Measurements from ENCODE around the gene PPP4C. TPM values are rescaled to one million over a fixed set of nuclear protein-coding genes. Genes with fewer than 3 reads are reported as not detected.

The PPP4C gene
- total RNA-seq, 1 experiment from 2014 or later, result 163 TPM

DNA sequence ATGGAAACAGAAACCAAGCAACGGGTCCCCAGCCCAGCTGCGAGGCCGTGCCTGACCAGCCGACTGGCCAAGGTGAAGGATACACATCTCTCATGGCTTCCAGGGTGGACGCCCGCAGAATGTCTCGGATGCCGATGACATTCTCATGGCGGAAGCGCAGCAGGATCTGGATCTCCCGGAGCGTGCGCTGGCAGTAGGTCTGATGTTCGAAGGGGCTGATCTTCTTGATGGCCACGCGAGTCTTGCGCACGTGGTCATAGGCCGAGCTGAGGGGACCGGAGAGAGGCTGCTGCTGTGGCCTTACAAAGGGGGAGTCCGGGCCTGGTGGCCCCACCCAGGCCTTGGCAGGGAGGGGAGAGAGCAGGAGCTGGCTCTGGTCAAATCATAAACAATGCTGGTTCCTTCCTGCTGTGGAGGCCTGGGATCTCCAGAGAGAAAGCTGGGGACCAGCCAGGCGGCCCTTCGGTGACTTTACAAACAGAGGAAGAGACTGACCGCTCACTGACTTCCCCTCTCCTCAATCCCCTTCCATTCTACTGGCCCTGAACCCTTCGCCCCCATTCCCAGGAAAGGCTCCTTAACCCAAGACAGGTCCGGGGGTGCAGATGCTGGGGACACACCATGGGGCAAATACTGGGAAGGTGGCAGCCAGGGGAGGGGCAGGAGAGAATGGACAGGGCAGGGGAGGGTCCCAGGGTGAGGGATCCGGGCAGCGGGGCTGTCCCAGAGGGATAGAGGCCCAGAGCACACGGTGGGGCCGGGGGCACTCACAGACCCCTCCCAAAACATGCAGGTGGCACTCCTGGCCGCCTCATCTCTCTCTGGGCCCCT is 46.2 kb downstream of the PPP4C start:
- TF ChIP-seq, protein P1, sequence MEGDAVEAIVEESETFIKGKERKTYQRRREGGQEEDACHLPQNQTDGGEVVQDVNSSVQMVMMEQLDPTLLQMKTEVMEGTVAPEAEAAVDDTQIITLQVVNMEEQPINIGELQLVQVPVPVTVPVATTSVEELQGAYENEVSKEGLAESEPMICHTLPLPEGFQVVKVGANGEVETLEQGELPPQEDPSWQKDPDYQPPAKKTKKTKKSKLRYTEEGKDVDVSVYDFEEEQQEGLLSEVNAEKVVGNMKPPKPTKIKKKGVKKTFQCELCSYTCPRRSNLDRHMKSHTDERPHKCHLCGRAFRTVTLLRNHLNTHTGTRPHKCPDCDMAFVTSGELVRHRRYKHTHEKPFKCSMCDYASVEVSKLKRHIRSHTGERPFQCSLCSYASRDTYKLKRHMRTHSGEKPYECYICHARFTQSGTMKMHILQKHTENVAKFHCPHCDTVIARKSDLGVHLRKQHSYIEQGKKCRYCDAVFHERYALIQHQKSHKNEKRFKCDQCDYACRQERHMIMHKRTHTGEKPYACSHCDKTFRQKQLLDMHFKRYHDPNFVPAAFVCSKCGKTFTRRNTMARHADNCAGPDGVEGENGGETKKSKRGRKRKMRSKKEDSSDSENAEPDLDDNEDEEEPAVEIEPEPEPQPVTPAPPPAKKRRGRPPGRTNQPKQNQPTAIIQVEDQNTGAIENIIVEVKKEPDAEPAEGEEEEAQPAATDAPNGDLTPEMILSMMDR (conservative IDR thresholded peaks at IDR 0.05), result no peak
- Mint-ChIP-seq H3K36me3 (ENCODE audit: insufficient read depth in 1 of 3, low read depth in 3 of 3) (peaks cover 0 to 26% (median 16%) of the 10 kb centered on the region in 3 experiments; a peak in 6 of 7 replicates), H3K27ac (peak overlapping the region; percentile 55 to 91 (median 88); a peak in 3 of 7 replicates), H3K4me1 (peaks cover 8 to 14% of the 10 kb centered on the region in 2 experiments), H3K27me3 (ENCODE audit: low read depth) (peaks cover 4% of the 10 kb centered on the region), H3K4me3 (peak overlapping the region; percentile 79 to 89), H3K9me3 (no peaks in the 10 kb centered on the region)
- no peak overlapping the region for H3K23ac ChIP-seq (ENCODE audit: insufficient read length, low read depth, low read length)
- no peak overlapping the region for H3K18ac ChIP-seq (ENCODE audit: insufficient read length, low read depth, low read length)
- no peaks in the 10 kb centered on the region for H3K79me2 ChIP-seq (ENCODE audit: insufficient read depth, low read length)
- H3K27ac ChIP-seq (ENCODE audit: insufficient read length, low read depth, low read length), result no peak overlapping the region
- H3K23me2 ChIP-seq (ENCODE audit: insufficient read length, low read depth, low read length, poor library complexity, severe bottlenecking), result peaks cover 3% of the 10 kb centered on the region
- no peaks in the 10 kb centered on the region for H3K4me1 ChIP-seq (ENCODE audit: insufficient read depth, low read length)
- DNase-seq, result peak; percentile 33
- H3K79me1 ChIP-seq (ENCODE audit: insufficient read depth, low read depth, low read length, poor library complexity, severe bottlenecking), result no peaks in the 10 kb centered on the region
- H2AFZ ChIP-seq (ENCODE audit: low read length), result no peak overlapping the region
- H4K20me1 ChIP-seq (ENCODE audit: control insufficient read depth, insufficient read depth, insufficient read length), result no peaks in the 10 kb centered on the region
- no peak overlapping the region for H4K5ac ChIP-seq (ENCODE audit: insufficient read length, low read depth, low read length)
- no peaks in the 10 kb centered on the region; the same call in 1 of the 2 replicates for H3K27me3 ChIP-seq (ENCODE audit: insufficient read depth, low read length)
- H3K4ac ChIP-seq (ENCODE audit: low read depth, low read length), result no peak overlapping the region
- H2BK15ac ChIP-seq (ENCODE audit: low read depth, low read length), result no peak overlapping the region
- WGBS (ENCODE audit: extremely low coverage, insufficient read length, low lambda C conversion rate), result no CpG with 5 or more reads among the region's 31 CpGs
- no peak overlapping the region for H3K56ac ChIP-seq (ENCODE audit: insufficient read length, low read depth, low read length)
- no peak overlapping the region for H3K14ac ChIP-seq (ENCODE audit: insufficient read depth, low read length)
- peak overlapping the region; percentile 52 for H3K4me2 ChIP-seq (ENCODE audit: insufficient read depth, insufficient read length, low read length)
- H3K9me3 ChIP-seq (ENCODE audit: control insufficient read depth, low read depth, low read length), result no peaks in the 10 kb centered on the region
- no peak overlapping the region for H4K91ac ChIP-seq (ENCODE audit: insufficient read length, low read depth, low read length)
- no peak overlapping the region for H2BK12ac ChIP-seq (ENCODE audit: insufficient read length, low read depth, low read length)
- H2BK5ac ChIP-seq (ENCODE audit: insufficient read length, low read length), result no peak overlapping the region
- no peak overlapping the region for H2AK5ac ChIP-seq (ENCODE audit: insufficient read length, low read length)
- no peak overlapping the region for H2BK20ac ChIP-seq (ENCODE audit: low read depth, low read length, poor library complexity, severe bottlenecking)
- H4K8ac ChIP-seq (replicated peaks; ENCODE audit: insufficient read length, low read depth, low read length), result no peak overlapping the region
- no peak overlapping the region for H2BK120ac ChIP-seq (ENCODE audit: low read depth, low read length, poor library complexity, severe bottlenecking)
- H3T11ph ChIP-seq (ENCODE audit: low read length), result no peak overlapping the region
- no peak overlapping the region for H3K9ac ChIP-seq (ENCODE audit: extremely low read depth, insufficient read length, low read length)
